WERI-Rb-1 (cell line): ENCODE data around the gene NPAS3.

Source experiments
- DNase-seq: peaks from one replicate; pipeline ENCODE4 v3.0.0-alpha.2; 2020
- H3K27ac ChIP-seq: fragments of 250-450 bp; sonication (Bioruptor Pico); 2 replicates; pipeline ENCODE4 v1.5.1; 2020; ENCODE audit warnings: mild to moderate bottlenecking, moderate library complexity
- H3K27me3 ChIP-seq: fragments of 250-450 bp; sonication (Bioruptor Pico); 2 replicates; pipeline ENCODE4 v1.5.1; 2021; ENCODE audit warnings: mild to moderate bottlenecking, low read depth, moderate library complexity; ENCODE audit not compliant: insufficient read depth, severe bottlenecking
- H3K36me3 ChIP-seq: fragments of 250-450 bp; sonication (Bioruptor Pico); 2 replicates; pipeline ENCODE4 v1.5.1; 2020; ENCODE audit warnings: mild to moderate bottlenecking, moderate library complexity
- H3K4me3 ChIP-seq: 2 replicates; pipeline ENCODE4 v1.5.1; 2011; ENCODE audit warnings: low read depth, mild to moderate bottlenecking, control low read depth, low read length
- H3K9me3 ChIP-seq: fragments of 250-450 bp; sonication (Bioruptor Pico); 2 replicates; pipeline ENCODE4 v1.5.1; 2021; ENCODE audit warnings: mild to moderate bottlenecking, moderate library complexity; ENCODE audit not compliant: severe bottlenecking
- CTCF ChIP-seq: IDR thresholded peaks from 2 replicates; pipeline ENCODE4 v1.5.1; 2011; ENCODE audit warnings: low read depth, mild to moderate bottlenecking, control low read depth, inconsistent platforms, low read length

NPAS3 gene

GRCh38 chr14:33602396-33602795, 663.7 kb downstream of the NPAS3 start:
- Histone ChIP-seq H3K27me3 (no peaks in the 10 kb centered on the region), H3K27ac (no peak overlapping the region), H3K9me3 (no peaks in the 10 kb centered on the region), H3K4me3 (no peak overlapping the region), H3K36me3 (no peaks in the 10 kb centered on the region)
- DNase-seq = no peak
- TF ChIP-seq CTCF = no peak

- Histone ChIP-seq H3K9me3 (no peaks in the 10 kb centered on the region), H3K27ac (no peak overlapping the region), H3K27me3 (no peaks in the 10 kb centered on the region), H3K36me3 (no peaks in the 10 kb centered on the region), H3K4me3 (no peak overlapping the region)
- DNase-seq = no peak
- TF ChIP-seq CTCF = no peak
These were observed 667.9 kb downstream of the NPAS3 start for GRCh38 chr14:33606591-33606990.

GRCh38 chr14:33609582-33609981, 670.9 kb downstream of the NPAS3 start:
- no peak overlapping the region for H3K4me3 ChIP-seq
- no peak for TF ChIP-seq CTCF
- H3K27ac ChIP-seq = no peak overlapping the region
- DNase-seq = no peak
- no peaks in the 10 kb centered on the region for H3K9me3 ChIP-seq
- no peaks in the 10 kb centered on the region for H3K27me3 ChIP-seq
- H3K36me3 ChIP-seq = no peaks in the 10 kb centered on the region

GRCh38 chr14:33610121-33610520, 671.4 kb downstream of the NPAS3 start:
- Histone ChIP-seq H3K36me3 (no peaks in the 10 kb centered on the region), H3K9me3 (no peaks in the 10 kb centered on the region), H3K27me3 (no peaks in the 10 kb centered on the region), H3K27ac (no peak overlapping the region), H3K4me3 (no peak overlapping the region)
- no peak for DNase-seq
- no peak for TF ChIP-seq CTCF

- Histone ChIP-seq H3K4me3 (no peak overlapping the region), H3K27ac (no peak overlapping the region), H3K36me3 (no peaks in the 10 kb centered on the region), H3K27me3 (no peaks in the 10 kb centered on the region), H3K9me3 (no peaks in the 10 kb centered on the region)
- no peak for DNase-seq
- TF ChIP-seq CTCF = no peak
These were observed 672.9 kb downstream of the NPAS3 start for GRCh38 chr14:33611405-33612196.

- H3K27ac ChIP-seq = no peak overlapping the region
- H3K27me3 ChIP-seq = no peaks in the 10 kb centered on the region
- H3K36me3 ChIP-seq = no peaks in the 10 kb centered on the region
- TF ChIP-seq CTCF = no peak
- no peak overlapping the region for H3K4me3 ChIP-seq
- DNase-seq = no peak
- H3K9me3 ChIP-seq = no peaks in the 10 kb centered on the region
These were observed 673.5 kb downstream of the NPAS3 start for GRCh38 chr14:33612197-33612505.
